Measurements from ENCODE around the gene SLC22A15. TPM values are rescaled to one million over a fixed set of nuclear protein-coding genes. Genes with fewer than 3 reads are reported as not detected.

SLC22A15 gene
- polyA plus RNA-seq, 3 donors, result 3.2 to 33.4 (median 4.5) TPM

- no peaks in the 10 kb centered on the region for H3K27me3 ChIP-seq (ENCODE audit: control insufficient read depth in 2 of 2, insufficient read depth in 2 of 2, low read length in 2 of 2)
- H3K4me3 ChIP-seq (replicated peaks in 1 of 3; ENCODE audit: low read depth in 2 of 3, low read length in 3 of 3), result peak overlapping the region in 1 of 3 experiments; percentile 17
- H3K36me3 ChIP-seq (replicated peaks in 1 of 2; ENCODE audit: control insufficient read depth in 1 of 2, insufficient read depth in 2 of 2, low read length in 2 of 2), result peaks cover 34 to 89% of the 10 kb centered on the region in 2 donors
- peak overlapping the region; percentile 32 for H3K4me2 ChIP-seq (replicated peaks; ENCODE audit: extremely low read depth, low read length, poor library complexity, severe bottlenecking)
- peak in 2 of 3 donors; percentile 39 to 44 for DNase-seq
- H3K27ac ChIP-seq (ENCODE audit: low read depth in 1 of 2, low read length in 2 of 2), result peak overlapping the region in 1 of 2 donors; percentile 73
- H3K79me2 ChIP-seq (ENCODE audit: insufficient read depth, low read length), result peaks cover 100% of the 10 kb centered on the region
- no peak overlapping the region for H3K9ac ChIP-seq (ENCODE audit: insufficient read depth, low read length, poor library complexity, severe bottlenecking)
- H3K4me1 Mint-ChIP-seq, result peaks cover 72% of the 10 kb centered on the region
- no CpG with 5 or more reads among the region's 1 CpG for WGBS (ENCODE audit: insufficient coverage)
- peaks cover 0 to 3% (median 0%) of the 10 kb centered on the region in 7 donors for H3K9me3 Mint-ChIP-seq
- H3K4me3 Mint-ChIP-seq, result peak overlapping the region in 1 of 2 donors; percentile 58
- H3K4me1 ChIP-seq (ENCODE audit: control insufficient read depth in 1 of 2, insufficient read depth in 2 of 2, low read length in 2 of 2), result peaks cover 49 to 63% of the 10 kb centered on the region in 2 donors
- peak overlapping the region; percentile 25 to 87 (median 81) for H3K27ac Mint-ChIP-seq
- H3K27me3 Mint-ChIP-seq (ENCODE audit: low read depth in 3 of 3), result no peaks in the 10 kb centered on the region
- H2AFZ ChIP-seq (ENCODE audit: insufficient read depth, low read depth, low read length, poor library complexity, severe bottlenecking), result no peak overlapping the region
- H3K9me3 ChIP-seq (replicated peaks in 1 of 2; ENCODE audit: control insufficient read depth in 1 of 2, insufficient read depth in 1 of 2, low read length in 2 of 2), result no peaks in the 10 kb centered on the region
- intact Hi-C loops (cut with micrococcal nuclease), result no loop called here
- TF ChIP-seq CTCF (IDR thresholded peaks at IDR 0.05), result no peak
- peaks cover 57 to 87% of the 10 kb centered on the region in 2 donors for H3K36me3 Mint-ChIP-seq
- H4K20me1 ChIP-seq (ENCODE audit: insufficient read depth, low read length), result peaks cover 98% of the 10 kb centered on the region
Observed at GRCh38 chr1:116003823-116004222, 27.5 kb downstream of the SLC22A15 start.

- H3K27ac Mint-ChIP-seq, result peak overlapping the region; percentile 36 to 90 (median 72)
- WGBS (ENCODE audit: insufficient coverage), result 94% methylated on average over 2 of the region's 3 CpGs
- H3K4me3 ChIP-seq (replicated peaks in 1 of 3; ENCODE audit: low read depth in 2 of 3, low read length in 3 of 3), result peak overlapping the region in 1 of 3 experiments; percentile 12
Observed at GRCh38 chr1:116006486-116006964, 30.2 kb downstream of the SLC22A15 start.

More at GRCh38 chr1:116006486-116006964, 30.2 kb downstream of the SLC22A15 start:
- intact Hi-C loops (cut with micrococcal nuclease), result no loop called here
- H3K36me3 ChIP-seq (replicated peaks in 1 of 2; ENCODE audit: control insufficient read depth in 1 of 2, insufficient read depth in 2 of 2, low read length in 2 of 2), result peaks cover 53 to 94% of the 10 kb centered on the region in 2 donors
- peaks cover 71% of the 10 kb centered on the region for H3K4me1 Mint-ChIP-seq
- TF ChIP-seq CTCF (IDR thresholded peaks at IDR 0.05), result no peak
- no peaks in the 10 kb centered on the region for H3K9me3 ChIP-seq (replicated peaks in 1 of 2; ENCODE audit: control insufficient read depth in 1 of 2, insufficient read depth in 1 of 2, low read length in 2 of 2)
- no peaks in the 10 kb centered on the region for H3K27me3 Mint-ChIP-seq (ENCODE audit: low read depth in 3 of 3)
- H3K4me2 ChIP-seq (replicated peaks; ENCODE audit: extremely low read depth, low read length, poor library complexity, severe bottlenecking), result no peak overlapping the region
- H3K9ac ChIP-seq (ENCODE audit: insufficient read depth, low read length, poor library complexity, severe bottlenecking), result no peak overlapping the region
- peaks cover 0 to 3% (median 0%) of the 10 kb centered on the region in 7 donors for H3K9me3 Mint-ChIP-seq
- H3K36me3 Mint-ChIP-seq, result peaks cover 55 to 74% of the 10 kb centered on the region in 2 donors
- H3K4me1 ChIP-seq (ENCODE audit: control insufficient read depth in 1 of 2, insufficient read depth in 2 of 2, low read length in 2 of 2), result peaks cover 49 to 63% of the 10 kb centered on the region in 2 donors
- H3K27me3 ChIP-seq (ENCODE audit: control insufficient read depth in 2 of 2, insufficient read depth in 2 of 2, low read length in 2 of 2), result no peaks in the 10 kb centered on the region
- no peak overlapping the region for H2AFZ ChIP-seq (ENCODE audit: insufficient read depth, low read depth, low read length, poor library complexity, severe bottlenecking)
- peaks cover 100% of the 10 kb centered on the region for H3K79me2 ChIP-seq (ENCODE audit: insufficient read depth, low read length)
- peak overlapping the region in 1 of 2 donors; percentile 72 for H3K27ac ChIP-seq (ENCODE audit: low read depth in 1 of 2, low read length in 2 of 2)
- H4K20me1 ChIP-seq (ENCODE audit: insufficient read depth, low read length), result peaks cover 100% of the 10 kb centered on the region
- peak overlapping the region; percentile 35 to 62 for H3K4me3 Mint-ChIP-seq
- DNase-seq, result peak in 1 of 3 donors; percentile 13
